Activated naive CD8-positive, alpha-beta T cell treated with anti-CD3 and anti-CD28 coated beads, Interleukin-2, amount 10 ng/mL, durations not matched to agents 7 days and 5 days (primary cell): ENCODE measurements around the gene MSL1. TPM values are rescaled to one million over a fixed set of nuclear protein-coding genes. Genes with fewer than 3 reads are reported as not detected.
A peak's percentile ranks its signal among the peaks of the same experiment; 100 is the strongest.

ENCODE experiments used
- ATAC-seq: fragments of 150-1000 bp; cut with Tn5 transposase; one replicate; pipeline ENCODE4 v1.10.0; 2021; ENCODE audit warnings: low read depth, moderate library complexity
- POLR2A ChIA-PET: fragments of 350-600 bp; sonication (Branson Sonifier 250); formaldehyde crosslinking; loops from one replicate; lab custom pipeline; 2021; ENCODE audit warnings: antibody characterized with exemption; lab: Charles Lee
- DNase-seq: peaks from one replicate; pipeline ENCODE4 v3.0.0; 2021
- H3K27ac Mint-ChIP-seq: one replicate; pipeline ENCODE4 v1.8.0; 2022; ENCODE audit warnings: mild to moderate bottlenecking, mixed read lengths
- H3K27me3 Mint-ChIP-seq: one replicate; pipeline ENCODE4 v1.8.0; 2022; ENCODE audit warnings: mild to moderate bottlenecking, moderate library complexity, mixed read lengths
- H3K36me3 Mint-ChIP-seq: one replicate; pipeline ENCODE4 v1.8.0; 2021; ENCODE audit warnings: mild to moderate bottlenecking, mixed read lengths
- H3K4me1 Mint-ChIP-seq: one replicate; pipeline ENCODE4 v1.8.0; 2021; ENCODE audit warnings: mixed read lengths
- H3K4me3 Mint-ChIP-seq: one replicate; pipeline ENCODE4 v1.8.0; 2022; ENCODE audit warnings: mild to moderate bottlenecking, moderate library complexity, mixed read lengths
- H3K9me3 Mint-ChIP-seq: one replicate; pipeline ENCODE4 v1.8.0; 2021; ENCODE audit warnings: mixed read lengths
- total RNA-seq, 2 experiments: library from RNA; stranded (reverse); gene quantifications; one replicate each; pipeline ENCODE4 v1.2.3, GENCODE V29; 2021

MSL1 gene
- total RNA-seq, 2 experiments from 2014 or later = 107 to 110 TPM

GRCh38 chr17:40113110-40113906 is 8.5 kb upstream of the MSL1 start:
- Mint-ChIP-seq H3K4me1 (peaks cover 45% of the 10 kb centered on the region), H3K9me3 (no peaks in the 10 kb centered on the region), H3K27me3 (no peaks in the 10 kb centered on the region), H3K4me3 (peak overlapping the region; percentile 94), H3K36me3 (no peaks in the 10 kb centered on the region), H3K27ac (peak overlapping the region; percentile 80)
- POLR2A ChIA-PET = interaction anchor here (0.6 to 5.3 kb wide), 19 partner anchors 10 to 218 kb away, joined by 3 to 46 read pairs (median 3); partner anchors contain the start of genes CASC3, MED24, MSL1 and NR1D1
- ATAC-seq (peak; percentile 85), DNase-seq (peak; percentile 86)

- DNase-seq (no peak), ATAC-seq (no peak)
- peak overlapping the region; percentile 94 for H3K4me3 Mint-ChIP-seq
- no peaks in the 10 kb centered on the region for H3K9me3 Mint-ChIP-seq
- POLR2A ChIA-PET = interaction anchor here (0.6 to 5.3 kb wide), 12 partner anchors 10 to 218 kb away, joined by 3 to 46 read pairs (median 6); partner anchors contain the start of genes CASC3, MED24, MSL1 and NR1D1
- H3K27me3 Mint-ChIP-seq = no peaks in the 10 kb centered on the region
- no peaks in the 10 kb centered on the region for H3K36me3 Mint-ChIP-seq
- peaks cover 44% of the 10 kb centered on the region for H3K4me1 Mint-ChIP-seq
- H3K27ac Mint-ChIP-seq = peak overlapping the region; percentile 57
Observed at GRCh38 chr17:40113907-40114245, 7.9 kb upstream of the MSL1 start.

GRCh38 chr17:40115101-40115436 is 6.7 kb upstream of the MSL1 start:
- no peak for DNase-seq
- POLR2A ChIA-PET = interaction anchor here (0.5 to 3.0 kb wide), 4 partner anchors 9 to 76 kb away, joined by 3 to 45 read pairs (median 13); partner anchors contain the start of gene MSL1
- Mint-ChIP-seq H3K4me3 (no peak overlapping the region), H3K27ac (no peak overlapping the region), H3K27me3 (no peaks in the 10 kb centered on the region), H3K9me3 (no peaks in the 10 kb centered on the region), H3K4me1 (peaks cover 40% of the 10 kb centered on the region), H3K36me3 (no peaks in the 10 kb centered on the region)
- no peak for ATAC-seq

DNA sequence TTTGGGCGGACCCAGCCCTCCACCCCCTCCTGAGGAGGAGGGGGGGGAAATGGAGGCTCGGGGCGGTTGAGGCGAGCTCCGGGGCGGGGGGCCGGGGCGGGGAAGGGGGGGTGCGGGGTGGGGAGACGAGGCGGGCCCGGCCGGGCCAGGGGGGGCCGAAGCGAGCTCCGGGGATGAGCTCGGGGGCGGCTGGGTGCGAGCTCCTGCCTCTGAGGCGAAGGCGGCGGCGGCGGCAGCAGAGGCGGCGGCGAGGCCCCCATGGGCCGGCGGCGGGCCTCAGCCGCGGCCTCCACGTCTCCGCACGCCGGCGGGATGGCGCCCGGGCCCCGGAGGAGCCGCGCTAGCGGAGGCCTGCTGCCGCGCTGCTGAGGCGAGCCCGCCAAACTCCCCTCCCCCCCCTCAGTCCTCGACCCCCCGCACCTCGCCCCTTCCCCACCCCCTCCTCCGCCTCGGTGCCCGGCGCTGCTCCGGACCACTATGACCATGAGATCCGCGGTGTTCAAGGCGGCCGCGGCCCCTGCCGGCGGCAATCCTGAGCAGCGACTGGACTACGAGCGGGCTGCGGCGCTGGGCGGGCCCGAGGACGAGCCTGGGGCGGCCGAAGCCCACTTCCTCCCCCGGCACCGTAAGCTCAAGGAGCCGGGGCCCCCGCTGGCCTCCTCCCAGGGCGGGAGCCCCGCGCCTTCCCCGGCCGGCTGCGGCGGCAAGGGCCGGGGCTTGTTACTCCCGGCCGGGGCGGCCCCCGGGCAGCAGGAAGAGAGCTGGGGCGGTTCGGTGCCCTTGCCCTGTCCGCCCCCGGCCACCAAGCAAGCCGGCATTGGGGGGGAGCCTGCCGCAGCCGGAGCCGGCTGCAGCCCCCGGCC is 596 bp downstream of the MSL1 start:
- peaks cover 34% of the 10 kb centered on the region for H3K4me1 Mint-ChIP-seq

GRCh38 chr17:40122999-40123810 is 1.4 kb downstream of the MSL1 start:
- peaks cover 33% of the 10 kb centered on the region for H3K4me1 Mint-ChIP-seq
- H3K36me3 Mint-ChIP-seq = peaks cover 23% of the 10 kb centered on the region
- peak; percentile 21 for ATAC-seq
- no peaks in the 10 kb centered on the region for H3K9me3 Mint-ChIP-seq
- POLR2A ChIA-PET = interaction anchor here (0.6 to 5.6 kb wide), 18 partner anchors 10 to 1807 kb away, joined by 3 to 48 read pairs (median 5); partner anchors contain the start of genes CASC3, CDC6, CSF3 and NR1D1
- peak overlapping the region; percentile 93 for H3K4me3 Mint-ChIP-seq
- H3K27me3 Mint-ChIP-seq = no peaks in the 10 kb centered on the region
- H3K27ac Mint-ChIP-seq = peak overlapping the region; percentile 89
- peak; percentile 65 for DNase-seq

More for the DNA sequence above, 596 bp downstream of the MSL1 start:
- ATAC-seq = peak; percentile 33
- peak overlapping the region; percentile 58 for H3K4me3 Mint-ChIP-seq
- H3K27ac Mint-ChIP-seq = no peak overlapping the region
- peak; percentile 68 for DNase-seq
- no peaks in the 10 kb centered on the region for H3K9me3 Mint-ChIP-seq
- H3K27me3 Mint-ChIP-seq = no peaks in the 10 kb centered on the region
- peaks cover 20% of the 10 kb centered on the region for H3K36me3 Mint-ChIP-seq
- POLR2A ChIA-PET = interaction anchor here (0.7 to 5.6 kb wide), 13 partner anchors 9 to 166 kb away, joined by 3 to 48 read pairs (median 6); partner anchors contain the start of genes CASC3, CDC6, CSF3 and NR1D1

DNA sequence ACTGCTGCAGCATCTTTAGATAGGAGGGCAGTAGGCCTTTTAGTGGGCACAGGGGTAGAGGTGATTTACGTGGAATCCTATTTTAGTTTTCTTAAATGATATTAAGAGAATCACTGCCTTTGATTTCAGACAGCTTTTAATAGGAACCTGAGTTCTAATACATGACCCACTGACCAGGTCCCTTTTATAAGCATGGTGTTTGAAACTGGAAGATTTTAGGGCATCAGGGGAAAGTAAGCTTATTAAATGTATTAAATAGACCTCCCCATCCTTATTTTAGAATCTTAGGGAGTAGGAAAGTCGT is 2.0 kb downstream of the MSL1 start:
- POLR2A ChIA-PET = interaction anchor here (0.6 to 5.6 kb wide), 13 partner anchors 10 to 1807 kb away, joined by 3 to 48 read pairs (median 5); partner anchors contain the start of genes CASC3, CDC6, ODAD4 and PSMD3
- no peaks in the 10 kb centered on the region for H3K9me3 Mint-ChIP-seq
- peaks cover 23% of the 10 kb centered on the region for H3K36me3 Mint-ChIP-seq
- peaks cover 30% of the 10 kb centered on the region for H3K4me1 Mint-ChIP-seq
- peak overlapping the region; percentile 89 for H3K27ac Mint-ChIP-seq
- peak overlapping the region; percentile 93 for H3K4me3 Mint-ChIP-seq
- ATAC-seq (no peak), DNase-seq (no peak)
- no peaks in the 10 kb centered on the region for H3K27me3 Mint-ChIP-seq

DNA sequence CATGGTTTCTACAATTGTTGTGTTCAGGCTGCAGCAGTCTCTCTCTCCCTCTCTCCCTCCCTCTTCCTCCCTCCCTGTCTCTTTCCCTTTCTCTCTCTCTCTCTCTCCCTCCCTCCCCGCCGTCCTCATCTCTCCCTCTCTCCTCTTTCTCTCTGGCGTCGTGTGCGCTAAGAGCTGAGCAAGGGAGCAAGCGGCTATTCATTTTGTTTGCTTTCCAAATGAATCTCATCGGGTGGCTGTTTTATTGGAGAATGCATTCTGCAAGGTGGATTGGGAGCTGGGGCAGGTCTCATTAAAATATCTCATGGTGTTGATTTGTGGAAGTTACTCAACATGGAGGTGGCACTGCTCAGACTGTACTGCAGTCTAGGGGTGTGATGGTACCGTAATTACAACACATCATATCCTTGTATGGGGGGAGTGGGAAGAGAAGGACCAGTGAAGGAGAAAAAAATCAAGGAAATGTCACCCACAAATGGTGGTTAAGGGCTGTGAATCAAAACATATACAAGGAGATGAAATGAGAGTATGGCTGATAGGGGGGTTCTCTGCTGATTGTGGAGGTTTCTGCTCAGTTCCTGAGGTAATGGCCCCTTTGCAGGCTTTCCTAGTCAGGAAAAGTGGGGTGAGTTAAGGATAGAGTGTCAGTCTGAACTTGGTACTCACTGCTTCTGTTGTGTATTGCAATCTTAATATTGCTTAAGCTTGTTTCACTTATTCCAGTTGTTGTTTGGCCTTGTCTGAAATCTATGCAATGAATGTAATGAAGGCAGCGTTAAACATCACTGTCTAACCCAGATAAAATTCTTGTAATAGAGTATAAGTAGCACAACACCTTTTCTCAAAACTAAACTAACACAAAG is 2.7 kb downstream of the MSL1 start:
- H3K9me3 Mint-ChIP-seq = no peaks in the 10 kb centered on the region
- peak overlapping the region; percentile 93 for H3K4me3 Mint-ChIP-seq
- no peaks in the 10 kb centered on the region for H3K27me3 Mint-ChIP-seq
- ATAC-seq = no peak
- POLR2A ChIA-PET = interaction anchor here (0.7 to 5.6 kb wide), 8 partner anchors 9 to 164 kb away, joined by 3 to 48 read pairs (median 6); partner anchors contain the start of genes CASC3, CDC6 and WIPF2
- DNase-seq = no peak
- H3K27ac Mint-ChIP-seq = peak overlapping the region; percentile 59
- peaks cover 28% of the 10 kb centered on the region for H3K36me3 Mint-ChIP-seq
- peaks cover 28% of the 10 kb centered on the region for H3K4me1 Mint-ChIP-seq

- Mint-ChIP-seq H3K9me3 (no peaks in the 10 kb centered on the region), H3K27ac (no peak overlapping the region), H3K4me1 (peaks cover 15% of the 10 kb centered on the region), H3K36me3 (peaks cover 48% of the 10 kb centered on the region), H3K27me3 (no peaks in the 10 kb centered on the region), H3K4me3 (no peak overlapping the region)
- POLR2A ChIA-PET = no interaction called here
- DNase-seq (no peak), ATAC-seq (no peak)
Observed at GRCh38 chr17:40129498-40129897, 7.7 kb downstream of the MSL1 start.

GRCh38 chr17:40130352-40131042 is 8.7 kb downstream of the MSL1 start:
- POLR2A ChIA-PET = interaction anchor here (1.1 kb wide), 1 partner anchor 10 kb away, joined by 3 read pairs; the partner anchor contains the start of gene CASC3

GRCh38 chr17:40134184-40134583 is 12.4 kb downstream of the MSL1 start:
- no peaks in the 10 kb centered on the region for H3K9me3 Mint-ChIP-seq
- no peak overlapping the region for H3K27ac Mint-ChIP-seq
- H3K4me1 Mint-ChIP-seq = peaks cover 13% of the 10 kb centered on the region
- no peak overlapping the region for H3K4me3 Mint-ChIP-seq
- peaks cover 45% of the 10 kb centered on the region for H3K36me3 Mint-ChIP-seq
- POLR2A ChIA-PET = interaction anchor here (0.8 to 3.4 kb wide), 2 partner anchors 11 to 20 kb away, joined by 3 to 23 read pairs; partner anchors contain the start of gene MSL1
- no peak for DNase-seq
- ATAC-seq = no peak
- H3K27me3 Mint-ChIP-seq = no peaks in the 10 kb centered on the region

More at GRCh38 chr17:40130352-40131042, 8.7 kb downstream of the MSL1 start:
- DNase-seq (no peak), ATAC-seq (no peak)
- Mint-ChIP-seq H3K27ac (no peak overlapping the region), H3K9me3 (no peaks in the 10 kb centered on the region), H3K36me3 (peaks cover 46% of the 10 kb centered on the region), H3K4me1 (peaks cover 11% of the 10 kb centered on the region), H3K27me3 (no peaks in the 10 kb centered on the region), H3K4me3 (no peak overlapping the region)

DNA sequence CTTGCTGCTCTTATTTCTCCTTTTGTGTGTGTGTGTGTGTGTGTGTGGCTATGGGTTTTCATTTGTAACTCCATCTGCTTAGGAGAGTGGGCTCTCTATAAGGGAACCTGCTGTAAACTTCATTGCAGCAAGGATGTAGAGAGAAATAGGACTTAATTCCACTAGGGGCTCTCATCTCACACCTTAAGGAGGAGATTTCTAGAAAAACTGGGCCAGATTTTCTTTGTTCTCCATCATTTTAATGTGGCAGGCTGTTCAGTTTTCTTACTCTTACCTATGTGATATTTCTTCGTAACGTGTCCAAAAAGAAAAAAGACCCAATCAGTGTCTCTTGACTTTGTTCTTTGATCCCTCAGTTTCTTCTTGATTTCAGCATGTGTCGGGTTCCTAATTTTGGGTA is 14.0 kb downstream of the MSL1 start:
- POLR2A ChIA-PET = no interaction called here
- Mint-ChIP-seq H3K36me3 (peaks cover 30% of the 10 kb centered on the region), H3K4me3 (no peak overlapping the region), H3K27me3 (no peaks in the 10 kb centered on the region), H3K27ac (peak overlapping the region; percentile 35), H3K9me3 (no peaks in the 10 kb centered on the region), H3K4me1 (peaks cover 16% of the 10 kb centered on the region)
- no peak for DNase-seq
- no peak for ATAC-seq
